IMR-90 (cell line): Measurements from ENCODE around the gene FBXO34. TPM values are rescaled to one million over a fixed set of nuclear protein-coding genes. Genes with fewer than 3 reads are reported as not detected.

Source experiments
- ATAC-seq: fragments of 200-7000 bp; cut with Tn5 transposase; 2 replicates; pipeline ENCODE4 v1.9.1; 2020; ENCODE audit warnings: low read depth, mild to moderate bottlenecking, moderate library complexity
- BruUV-seq: library from RNA; stranded (reverse); fragments of 400-500 nt; replicated peaks from 2 replicates; lab custom pipeline; 2021; lab: Mats Ljungman, UMichigan
- CTCF ChIA-PET: fragments of 300-600 bp; formaldehyde crosslinking; extraction: SDS; loops from one replicate; lab custom pipeline; 2021; ENCODE audit warnings: antibody characterized with exemption; lab: Yijun Ruan, JAX
- POLR2A ChIA-PET: fragments of 300-600 bp; sonication (Branson Sonifier 250); formaldehyde crosslinking; loops from one replicate; lab custom pipeline; 2022; ENCODE audit warnings: antibody characterized with exemption; ENCODE audit not compliant: unreplicated experiment; lab: Charles Lee
- DNase-seq: peaks from one replicate; pipeline ENCODE4 v3.0.0; 2013
- H2AFZ ChIP-seq: replicated peaks from 2 replicates; pipeline ENCODE3; 2013; ENCODE audit warnings: low read length, mild to moderate bottlenecking; ENCODE audit not compliant: poor library complexity
- H2AK5ac ChIP-seq: 2 replicates; pipeline ENCODE4 v1.6.1; 2013; ENCODE audit warnings: low read depth, low read length, inconsistent platforms
- H2AK9ac ChIP-seq: replicated peaks from 2 replicates; pipeline ENCODE3; 2013; ENCODE audit warnings: mild to moderate bottlenecking, low read depth, low read length, moderate library complexity; ENCODE audit not compliant: poor library complexity
- H2BK120ac ChIP-seq: 2 replicates; pipeline ENCODE4 v1.6.1; 2013; ENCODE audit warnings: low read depth, low read length, inconsistent platforms
- H2BK15ac ChIP-seq: 3 replicates; pipeline ENCODE4 v1.6.1; 2013; ENCODE audit warnings: low read depth, low read length, inconsistent platforms
- H2BK20ac ChIP-seq: 2 replicates; pipeline ENCODE4 v1.6.1; 2013; ENCODE audit warnings: low read depth, mild to moderate bottlenecking, inconsistent platforms, low read length, moderate library complexity
- H2BK5ac ChIP-seq: 2 replicates; pipeline ENCODE4 v1.6.1; 2013; ENCODE audit warnings: mild to moderate bottlenecking, low read depth, low read length, inconsistent platforms; ENCODE audit not compliant: poor library complexity, severe bottlenecking
- H3K14ac ChIP-seq: replicated peaks from 2 replicates; pipeline ENCODE4 v1.6.1; 2013; ENCODE audit warnings: low read depth, low read length, inconsistent platforms
- H3K18ac ChIP-seq: 2 replicates; pipeline ENCODE4 v1.6.1; 2013; ENCODE audit warnings: low read depth, low read length, control low read depth
- H3K23ac ChIP-seq: 2 replicates; pipeline ENCODE4 v1.6.1; 2013; ENCODE audit warnings: low read depth, low read length, inconsistent platforms
- H3K27ac ChIP-seq: 2 replicates; pipeline ENCODE4 v1.5.1; 2013; ENCODE audit warnings: mild to moderate bottlenecking, control low read depth, low read length; ENCODE audit not compliant: insufficient read depth
- H3K27me3 ChIP-seq: 2 replicates; pipeline ENCODE4 v1.6.1; 2013; ENCODE audit warnings: low read length; ENCODE audit not compliant: control insufficient read depth, insufficient read depth
- H3K36me3 ChIP-seq: 2 replicates; pipeline ENCODE4 v1.6.1; 2013; ENCODE audit warnings: low read length, mixed read lengths; ENCODE audit not compliant: control insufficient read depth, insufficient read depth
- H3K4ac ChIP-seq: 2 replicates; pipeline ENCODE4 v1.6.1; 2013; ENCODE audit warnings: low read depth, low read length, inconsistent platforms
- H3K4me1 ChIP-seq: 2 replicates; pipeline ENCODE4 v1.6.1; 2013; ENCODE audit warnings: low read length, mixed read lengths; ENCODE audit not compliant: control insufficient read depth, insufficient read depth
- H3K4me2 ChIP-seq: 2 replicates; pipeline ENCODE4 v1.6.1; 2013; ENCODE audit warnings: low read depth, mild to moderate bottlenecking, control low read depth, low read length, moderate library complexity
- H3K4me3 ChIP-seq: 2 replicates; pipeline ENCODE4 v1.5.1; 2013; ENCODE audit warnings: low read depth, mild to moderate bottlenecking, control low read depth, low read length, moderate library complexity; ENCODE audit not compliant: insufficient read depth
- H3K56ac ChIP-seq: 2 replicates; pipeline ENCODE4 v1.6.1; 2013; ENCODE audit warnings: low read length, inconsistent platforms; ENCODE audit not compliant: insufficient read depth; ENCODE audit errors: extremely low read depth
- H3K79me1 ChIP-seq, 2 experiments: 2 replicates each; pipeline ENCODE4 v1.6.1; 2013; ENCODE audit warnings: low read length in 2 of 2, inconsistent platforms in 1 of 2, low read depth in 1 of 2
- H3K9ac ChIP-seq: 2 replicates; pipeline ENCODE4 v1.6.1; 2013; ENCODE audit warnings: low read depth, low read length, control low read depth
- H3K9me1 ChIP-seq: 2 replicates; pipeline ENCODE4 v1.6.1; 2013; ENCODE audit warnings: low read length, inconsistent platforms; ENCODE audit not compliant: insufficient read depth
- H3K9me3 ChIP-seq: 2 replicates; pipeline ENCODE4 v1.6.1; 2013; ENCODE audit warnings: low read length; ENCODE audit not compliant: control insufficient read depth, insufficient read depth
- H4K20me1 ChIP-seq: 2 replicates; pipeline ENCODE4 v1.6.1; 2013; ENCODE audit warnings: low read length, inconsistent platforms; ENCODE audit not compliant: insufficient read depth
- H4K5ac ChIP-seq: 2 replicates; pipeline ENCODE4 v1.6.1; 2013; ENCODE audit warnings: mild to moderate bottlenecking, low read depth, low read length, control low read depth
- H4K8ac ChIP-seq, 2 experiments: 2 replicates each; pipeline ENCODE4 v1.6.1; 2013; ENCODE audit warnings: low read depth in 2 of 2, low read length in 2 of 2, control low read depth in 1 of 2, inconsistent platforms in 1 of 2
- H4K91ac ChIP-seq: 2 replicates; pipeline ENCODE4 v1.6.1; 2013; ENCODE audit warnings: low read depth, low read length, inconsistent platforms; ENCODE audit not compliant: insufficient read depth
- BHLHE40 ChIP-seq: fragments of 150-350 bp; IDR thresholded peaks from 2 replicates; pipeline ENCODE4 v1.6.1; 2016; ENCODE audit warnings: mild to moderate bottlenecking, low read depth, low read length
- CEBPB ChIP-seq: IDR thresholded peaks from 2 replicates; pipeline ENCODE4 v1.6.1; 2012; ENCODE audit warnings: low read depth, low read length, improper control_type of control experiment
- CHD1 ChIP-seq: IDR thresholded peaks from 2 replicates; pipeline ENCODE4 v1.6.1; 2012; ENCODE audit warnings: low read depth, low read length, improper control_type of control experiment
- MAFK ChIP-seq: IDR thresholded peaks from 2 replicates; pipeline ENCODE4 v1.6.1; 2012; ENCODE audit warnings: low read depth, low read length, improper control_type of control experiment
- MXI1 ChIP-seq: IDR thresholded peaks from 2 replicates; pipeline ENCODE4 v1.6.1; 2012; ENCODE audit warnings: low read depth, mild to moderate bottlenecking, low read length, moderate library complexity, borderline replicate concordance
- POLR2A ChIP-seq: IDR thresholded peaks from 2 replicates; pipeline ENCODE4 v1.6.1; 2012; ENCODE audit warnings: mild to moderate bottlenecking, low read depth, low read length
- RCOR1 ChIP-seq: IDR thresholded peaks from 2 replicates; pipeline ENCODE4 v1.6.1; 2012; ENCODE audit warnings: mild to moderate bottlenecking, low read length, improper control_type of control experiment; ENCODE audit not compliant: insufficient replicate concordance
- WGBS, 2 experiments: methylation state at CpG; one replicate each; pipeline versions ENCODE4 v1.1.5 to v1.1.7; 2013; ENCODE audit warnings: missing lambda C conversion rate in 2 of 2; ENCODE audit not compliant: insufficient read length in 1 of 2; ENCODE audit errors: extremely low coverage in 2 of 2; 5-methylcytosine and 5-hydroxymethylcytosine counted together
- dilution Hi-C: fragments of 300-500 bp; cut with HindIII; formaldehyde crosslinking; loops from one replicate; pipeline ENCODE4 v1.14.3; 2018; ENCODE audit warnings: low sequenced_read_pairs; ENCODE audit not compliant: unreplicated experiment
- in situ Hi-C: fragments of 300-500 bp; cut with MboI; formaldehyde crosslinking; loops from 3 replicates; pipeline ENCODE4 v1.14.3; 2019; ENCODE audit warnings: low sequenced_read_pairs, inconsistent platforms, mixed read lengths
- intact Hi-C: fragments of 100-400 bp; cut with micrococcal nuclease; formaldehyde crosslinking; loops from 2 replicates; pipeline ENCODE4 v1.10.0; 2022
- polyA plus RNA-seq, 3 experiments: library from polyadenylated mRNA; depleted of rRNA; stranded (reverse); fragments of >200 nt; gene quantifications; 2 replicates each; pipeline ENCODE4 v1.2.3, GENCODE V29; 2012; ENCODE audit warnings: low replicate concordance in 1 of 3
- total RNA-seq: library from RNA; depleted of rRNA; stranded (reverse); fragments of >200 nt; gene quantifications from 2 replicates; pipeline ENCODE4 v1.2.3, GENCODE V29; 2012
- TF ChIP-seq, protein P1 (sequence below): conservative IDR thresholded peaks from 2 replicates; pipeline ENCODE4 v1.5.1; 2012; ENCODE audit warnings: mild to moderate bottlenecking, low read depth, low read length, improper control_type of control experiment

FBXO34 gene
- total and polyA plus RNA-seq, 2 of the 4 experiments (the other 2 are of a cell fraction) = 15.4 to 35.1 TPM

DNA sequence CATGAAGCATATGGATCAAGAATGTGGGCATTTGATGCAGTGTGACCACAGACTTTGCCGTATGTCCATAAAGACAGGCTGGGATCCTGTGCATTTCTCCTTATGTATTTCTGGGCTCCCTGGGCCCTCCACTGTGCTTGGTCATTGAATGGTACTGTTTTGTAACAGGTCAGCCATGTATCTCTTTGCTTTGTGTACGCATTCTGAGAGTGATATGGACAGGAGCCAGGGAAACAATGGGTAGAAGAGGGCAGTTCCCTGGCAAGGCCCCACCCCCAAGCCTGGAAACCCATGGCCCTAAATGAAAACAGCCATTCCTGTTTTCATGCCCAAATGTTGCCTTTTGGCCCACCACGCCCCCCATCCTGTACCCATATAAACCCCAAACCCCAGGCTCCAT is 15.2 kb upstream of the FBXO34 start:
- Histone ChIP-seq H3K56ac (no peak overlapping the region), H2BK120ac (no peak overlapping the region), H3K14ac (no peak overlapping the region), H3K18ac (no peak overlapping the region), H3K9ac (no peak overlapping the region), H2BK5ac (no peak overlapping the region), H3K9me3 (no peaks in the 10 kb centered on the region), H3K36me3 (no peaks in the 10 kb centered on the region), H3K27ac (no peak overlapping the region), H3K23ac (no peak overlapping the region), H2AK5ac (no peak overlapping the region), H2BK20ac (no peak overlapping the region), H4K5ac (no peak overlapping the region), H2AFZ (no peak overlapping the region), H3K4me2 (no peak overlapping the region), H4K91ac (no peak overlapping the region), H2AK9ac (no peak overlapping the region), H3K9me1 (no peaks in the 10 kb centered on the region), H2BK15ac (no peak overlapping the region), H3K4me1 (no peaks in the 10 kb centered on the region), H3K79me1 (no peaks in the 10 kb centered on the region), H3K4ac (no peak overlapping the region), H4K20me1 (no peaks in the 10 kb centered on the region), H4K8ac (no peak overlapping the region), H3K4me3 (no peak overlapping the region), H3K27me3 (peaks cover 25% of the 10 kb centered on the region)
- ATAC-seq (no peak), DNase-seq (no peak)
- WGBS, 2 experiments = no CpG with 5 or more reads among the region's 3 CpGs
- dilution Hi-C loops (no loop called here), intact Hi-C loops (no loop called here), in situ Hi-C loops (no loop called here)
- BruUV-seq = no TSS peak
- no peak for TF ChIP-seq MAFK
- TF ChIP-seq BHLHE40 = no peak
- TF ChIP-seq POLR2A = no peak
- TF ChIP-seq MXI1 = no peak
- TF ChIP-seq RCOR1 = no peak
- TF ChIP-seq CHD1 = no peak
- TF ChIP-seq, protein P1, sequence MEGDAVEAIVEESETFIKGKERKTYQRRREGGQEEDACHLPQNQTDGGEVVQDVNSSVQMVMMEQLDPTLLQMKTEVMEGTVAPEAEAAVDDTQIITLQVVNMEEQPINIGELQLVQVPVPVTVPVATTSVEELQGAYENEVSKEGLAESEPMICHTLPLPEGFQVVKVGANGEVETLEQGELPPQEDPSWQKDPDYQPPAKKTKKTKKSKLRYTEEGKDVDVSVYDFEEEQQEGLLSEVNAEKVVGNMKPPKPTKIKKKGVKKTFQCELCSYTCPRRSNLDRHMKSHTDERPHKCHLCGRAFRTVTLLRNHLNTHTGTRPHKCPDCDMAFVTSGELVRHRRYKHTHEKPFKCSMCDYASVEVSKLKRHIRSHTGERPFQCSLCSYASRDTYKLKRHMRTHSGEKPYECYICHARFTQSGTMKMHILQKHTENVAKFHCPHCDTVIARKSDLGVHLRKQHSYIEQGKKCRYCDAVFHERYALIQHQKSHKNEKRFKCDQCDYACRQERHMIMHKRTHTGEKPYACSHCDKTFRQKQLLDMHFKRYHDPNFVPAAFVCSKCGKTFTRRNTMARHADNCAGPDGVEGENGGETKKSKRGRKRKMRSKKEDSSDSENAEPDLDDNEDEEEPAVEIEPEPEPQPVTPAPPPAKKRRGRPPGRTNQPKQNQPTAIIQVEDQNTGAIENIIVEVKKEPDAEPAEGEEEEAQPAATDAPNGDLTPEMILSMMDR = no peak
- no peak for TF ChIP-seq CEBPB
- ChIA-PET POLR2A (no interaction called here), CTCF (no interaction called here)
